HG03439 (cell line): ENCODE measurements around the gene APBB1IP.
A peak's percentile ranks its signal among the peaks of the same experiment; 100 is the strongest.
"Not testable (repeated sequence)": the region's sequence is repeated elsewhere in the genome, so short reads cannot be mapped to it uniquely, and the experiment has no call there.

Source experiments
- ATAC-seq: cut with Tn5 transposase; IDR thresholded peaks from one replicate; pipeline ENCODE4 v1.9.1; 2021; ENCODE audit warnings: mild to moderate bottlenecking, moderate library complexity; ENCODE audit not compliant: unreplicated experiment

The APBB1IP gene, protein sequence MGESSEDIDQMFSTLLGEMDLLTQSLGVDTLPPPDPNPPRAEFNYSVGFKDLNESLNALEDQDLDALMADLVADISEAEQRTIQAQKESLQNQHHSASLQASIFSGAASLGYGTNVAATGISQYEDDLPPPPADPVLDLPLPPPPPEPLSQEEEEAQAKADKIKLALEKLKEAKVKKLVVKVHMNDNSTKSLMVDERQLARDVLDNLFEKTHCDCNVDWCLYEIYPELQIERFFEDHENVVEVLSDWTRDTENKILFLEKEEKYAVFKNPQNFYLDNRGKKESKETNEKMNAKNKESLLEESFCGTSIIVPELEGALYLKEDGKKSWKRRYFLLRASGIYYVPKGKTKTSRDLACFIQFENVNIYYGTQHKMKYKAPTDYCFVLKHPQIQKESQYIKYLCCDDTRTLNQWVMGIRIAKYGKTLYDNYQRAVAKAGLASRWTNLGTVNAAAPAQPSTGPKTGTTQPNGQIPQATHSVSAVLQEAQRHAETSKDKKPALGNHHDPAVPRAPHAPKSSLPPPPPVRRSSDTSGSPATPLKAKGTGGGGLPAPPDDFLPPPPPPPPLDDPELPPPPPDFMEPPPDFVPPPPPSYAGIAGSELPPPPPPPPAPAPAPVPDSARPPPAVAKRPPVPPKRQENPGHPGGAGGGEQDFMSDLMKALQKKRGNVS

GRCh38 chr10:26437637-26438461, at the start of gene APBB1IP:
Gene APBB1IP (plus strand): TSS chr10:26438341. CDS start chr10:26492327, 53,986 bp downstream.
- peak; percentile 56 for ATAC-seq

GRCh38 chr10:26389533-26389932, 48.6 kb upstream of the APBB1IP start:
- no peak for ATAC-seq

DNA sequence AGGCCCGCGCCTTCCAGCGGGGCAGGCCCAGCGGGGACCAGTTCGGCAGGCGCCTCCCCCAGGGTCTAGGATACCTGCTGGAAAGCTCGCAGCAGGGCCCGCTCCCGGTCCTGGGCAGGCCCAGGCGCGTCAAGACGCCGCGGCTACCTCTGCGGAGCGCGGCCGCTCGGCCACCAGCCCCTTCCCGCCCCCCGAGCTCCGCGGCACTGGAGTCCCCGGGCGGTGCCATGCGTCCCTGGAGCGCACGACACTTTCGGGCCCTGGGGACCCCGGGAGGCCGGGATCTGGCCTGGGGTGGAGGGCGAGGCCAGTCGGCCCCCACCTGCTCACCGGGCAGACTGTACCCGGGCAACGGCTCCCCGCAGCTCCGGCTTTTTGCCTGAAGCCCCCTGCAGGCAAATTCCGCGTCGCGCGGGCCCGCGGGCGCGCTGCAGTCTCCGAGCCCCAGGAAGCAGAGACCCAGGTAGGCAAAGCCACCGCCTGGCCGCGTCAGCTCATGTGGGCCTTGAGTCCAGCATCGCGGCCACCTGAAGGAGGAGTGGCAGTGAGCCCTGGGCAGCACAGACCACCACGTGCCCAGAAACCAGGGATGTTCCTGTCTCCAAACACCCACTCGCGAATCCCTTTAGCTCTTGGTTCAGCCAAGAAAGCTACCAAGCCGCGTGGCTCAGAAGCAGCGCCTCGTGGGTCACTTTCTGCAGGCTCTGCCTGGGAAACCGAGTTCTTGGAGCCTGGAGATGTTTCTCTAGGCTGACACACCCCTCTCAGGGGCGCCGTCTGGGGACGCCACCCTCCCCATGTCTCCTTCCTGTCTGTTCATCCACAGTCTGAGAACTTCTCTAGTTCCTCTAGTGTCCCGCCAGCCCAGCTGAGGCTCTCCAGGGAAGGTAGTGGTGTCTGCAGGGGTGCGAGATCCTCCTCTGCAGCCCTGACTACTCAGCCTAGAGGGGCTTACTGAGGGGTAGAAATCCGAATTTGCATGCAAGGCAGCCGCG, 46.1 kb upstream of the APBB1IP start:
- ATAC-seq = no peak

- ATAC-seq = not testable (repeated sequence)
Observed at GRCh38 chr10:26398353-26398752, 39.8 kb upstream of the APBB1IP start.

DNA sequence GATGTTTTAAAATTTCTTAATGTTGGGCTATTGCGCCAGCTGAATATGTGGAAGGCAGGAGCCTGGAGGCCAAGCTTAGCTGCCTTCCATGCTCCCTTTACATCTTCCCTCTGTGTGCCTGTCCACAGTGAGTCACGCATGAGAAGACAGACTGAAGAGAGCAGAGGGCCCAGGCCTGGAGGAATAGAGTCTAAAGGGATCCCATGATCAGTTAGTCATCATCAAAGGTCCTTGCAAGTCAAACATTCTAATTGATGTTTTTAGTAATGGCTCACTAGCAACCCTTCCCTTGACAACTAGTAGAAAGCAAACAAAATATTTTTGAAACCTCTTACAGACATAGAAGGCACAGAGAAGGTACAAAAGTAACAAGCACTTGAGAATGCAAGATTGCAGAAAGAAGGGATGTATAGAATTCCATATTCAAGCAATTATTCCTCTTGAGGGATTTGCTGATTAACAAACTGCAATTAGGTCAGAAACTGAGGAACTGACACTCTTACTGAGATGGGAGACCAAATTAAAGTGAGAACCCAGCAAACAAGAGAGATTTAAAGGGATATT, 30.7 kb upstream of the APBB1IP start:
- no peak for ATAC-seq

DNA sequence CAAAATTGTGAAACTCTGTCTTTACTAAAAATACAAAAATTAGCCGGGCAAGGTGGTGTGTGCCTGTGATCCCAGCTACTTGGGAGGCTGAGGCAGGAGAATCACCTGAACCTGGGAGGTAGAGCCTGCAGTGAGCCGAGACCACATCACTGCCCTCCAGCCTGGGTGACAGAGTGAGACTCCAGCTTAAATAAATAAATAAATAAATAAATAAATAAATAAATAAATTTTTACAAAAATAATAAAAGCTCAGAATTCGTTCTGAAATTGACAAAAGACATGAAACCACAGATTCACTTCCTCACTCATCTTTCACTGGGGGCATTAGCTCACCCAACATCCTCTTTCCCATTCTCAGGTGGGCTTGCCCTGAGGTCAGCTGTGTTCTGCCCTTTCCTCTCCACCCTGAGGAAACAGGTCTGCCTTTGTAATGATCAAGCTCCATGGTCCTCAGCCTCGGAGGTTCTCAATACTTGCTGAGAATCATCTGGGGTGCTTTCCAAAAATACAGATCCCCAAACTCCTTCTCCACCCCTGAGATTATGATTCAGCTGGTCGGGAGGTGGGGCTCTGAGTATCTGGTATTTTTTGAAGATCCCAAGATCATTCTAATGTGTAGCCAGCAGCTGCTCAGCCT, 29.2 kb upstream of the APBB1IP start:
- ATAC-seq = no peak

DNA sequence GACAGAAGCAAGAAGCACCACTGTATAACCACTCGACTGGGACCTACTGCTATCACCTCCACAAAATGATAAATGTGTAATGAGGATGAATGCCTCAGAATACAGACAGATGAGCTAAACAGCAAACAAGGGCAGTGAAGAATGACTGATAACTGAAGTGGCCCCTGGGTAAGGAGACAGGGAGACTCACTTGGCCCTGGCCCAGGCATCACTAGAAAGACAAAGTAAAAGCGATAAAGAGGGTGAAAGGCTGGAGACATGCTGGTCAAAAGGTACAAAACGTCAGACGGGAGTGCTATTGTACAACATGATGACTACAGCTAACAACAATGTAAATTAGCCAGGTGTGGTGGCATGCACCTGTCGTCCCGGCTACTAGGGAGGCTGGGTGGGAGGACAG, 27.8 kb upstream of the APBB1IP start:
- no peak for ATAC-seq

DNA sequence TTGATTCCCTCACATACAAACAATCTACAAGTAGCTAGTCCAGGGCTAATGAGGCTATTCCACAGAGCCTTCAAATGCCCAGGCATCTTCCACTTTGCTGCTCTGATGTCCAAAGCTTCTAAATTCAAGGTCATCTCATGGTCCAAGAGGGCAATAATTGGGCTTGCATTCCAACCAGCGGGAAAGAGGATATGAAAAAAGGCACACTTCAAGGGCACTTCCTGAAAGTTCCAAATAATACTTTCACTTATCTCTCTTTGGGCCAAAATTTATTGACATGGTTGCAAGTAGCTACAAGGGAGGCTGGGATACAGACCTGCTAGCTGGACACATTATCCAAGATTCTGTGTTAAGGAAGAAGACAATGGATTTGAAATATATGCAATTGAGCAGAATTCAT, 25.2 kb upstream of the APBB1IP start:
- no peak for ATAC-seq

DNA sequence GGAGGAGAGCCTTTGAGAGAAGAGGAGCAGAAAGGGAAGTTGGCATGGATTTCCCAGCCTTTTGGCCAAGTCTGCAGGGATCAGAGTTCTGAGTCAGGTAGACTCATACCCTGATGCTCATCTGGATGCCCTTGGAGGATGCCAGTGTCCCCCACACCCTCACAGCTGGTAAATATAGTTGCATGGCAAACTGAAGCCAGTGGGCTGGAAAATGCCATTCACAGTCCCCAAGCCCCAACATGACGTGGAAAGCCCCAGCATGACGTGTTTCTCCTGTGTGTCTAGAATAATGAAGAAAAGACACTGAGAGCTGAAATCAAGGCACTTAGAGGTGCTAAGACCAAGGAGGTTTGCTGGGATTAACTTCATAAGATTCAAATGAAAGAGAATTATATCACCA, 24.8 kb upstream of the APBB1IP start:
- no peak for ATAC-seq

- no peak for ATAC-seq
Observed at GRCh38 chr10:26417136-26417535, 21.0 kb upstream of the APBB1IP start.

GRCh38 chr10:26422977-26423376, 15.2 kb upstream of the APBB1IP start:
- ATAC-seq = no peak

DNA sequence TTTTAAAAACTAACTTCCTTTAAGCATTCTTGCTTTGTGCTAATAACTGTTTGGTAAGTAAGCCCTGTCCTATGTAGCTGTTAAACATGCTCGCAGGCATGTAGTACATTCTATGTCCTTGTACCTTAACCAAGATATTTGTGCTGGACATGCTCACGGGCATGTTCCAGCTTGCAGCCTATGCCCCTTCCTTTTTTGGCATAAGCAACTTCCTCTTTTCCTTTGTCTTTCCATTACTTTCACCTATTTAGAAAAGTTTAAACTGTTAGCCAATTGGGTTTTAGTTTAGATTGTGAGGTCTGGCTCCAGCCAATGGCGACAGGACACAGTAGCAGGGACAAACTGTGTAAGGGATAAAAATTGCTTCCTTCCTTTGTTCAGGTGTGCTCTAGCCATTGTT, 14.4 kb upstream of the APBB1IP start:
- no peak for ATAC-seq

DNA sequence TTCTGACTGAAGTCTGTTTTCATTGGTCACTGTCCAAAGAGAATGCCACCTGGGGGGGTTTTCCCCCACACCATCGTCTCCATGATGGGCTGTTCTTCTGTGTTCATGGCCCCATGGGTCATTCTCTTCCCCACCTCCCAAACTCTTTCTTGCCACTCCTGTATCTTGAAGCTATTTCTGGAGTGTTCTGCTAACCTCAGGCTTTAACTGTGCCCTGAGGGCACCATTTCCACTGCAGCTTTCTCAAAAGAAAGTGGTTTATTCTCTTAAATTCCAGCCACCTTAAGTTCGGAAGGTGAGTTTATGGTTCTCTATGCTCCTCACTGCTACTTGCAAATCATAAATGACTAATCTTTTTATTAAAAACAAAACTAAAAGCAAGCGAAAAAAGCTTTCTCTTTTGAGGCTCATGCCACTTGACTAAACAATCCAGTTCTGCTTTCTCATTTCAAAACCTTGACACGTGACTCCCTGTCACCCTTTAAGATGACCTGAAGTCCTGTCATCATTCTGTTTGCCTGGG, 7.4 kb upstream of the APBB1IP start:
- peak; percentile 90 for ATAC-seq

DNA sequence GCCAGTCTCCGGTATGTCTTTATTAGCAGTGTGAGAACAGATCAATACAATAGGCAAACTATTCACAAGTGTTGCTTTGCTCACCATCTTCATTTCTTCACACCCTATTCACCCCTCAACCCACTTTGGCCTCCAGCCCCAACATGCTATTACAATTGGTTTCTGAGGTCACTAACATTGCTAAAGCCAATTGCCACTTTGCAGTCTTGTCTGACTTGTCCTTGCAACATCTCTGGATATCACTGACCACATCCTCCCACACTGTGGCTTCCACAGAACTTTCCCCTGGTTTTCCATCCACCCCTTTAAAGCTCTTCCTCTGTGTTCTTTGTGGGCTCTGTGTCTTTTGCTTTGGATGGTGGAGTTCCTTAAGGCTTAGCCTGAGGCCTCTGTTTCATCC, 5.2 kb upstream of the APBB1IP start:
- no peak for ATAC-seq

- ATAC-seq = no peak
Observed at GRCh38 chr10:26435852-26436251, 2.3 kb upstream of the APBB1IP start.

DNA sequence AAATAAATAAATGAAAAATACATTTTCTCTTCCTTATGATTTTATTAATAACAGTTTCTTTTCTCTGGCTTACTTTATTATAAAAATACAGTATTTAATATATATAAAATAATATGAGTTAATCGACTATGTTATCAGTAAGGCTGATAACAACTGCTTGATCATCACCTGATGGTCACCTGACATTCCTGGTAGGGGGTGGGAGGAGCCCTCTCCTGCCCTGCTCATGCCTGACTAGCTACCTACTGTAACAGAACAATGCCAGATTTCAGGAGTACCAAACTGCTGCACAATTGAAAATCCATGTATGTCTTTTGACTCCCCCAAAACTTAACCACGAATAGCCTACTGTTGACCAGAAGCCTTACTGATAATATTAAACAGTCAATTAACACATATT, 1.3 kb upstream of the APBB1IP start:
- ATAC-seq = no peak

DNA sequence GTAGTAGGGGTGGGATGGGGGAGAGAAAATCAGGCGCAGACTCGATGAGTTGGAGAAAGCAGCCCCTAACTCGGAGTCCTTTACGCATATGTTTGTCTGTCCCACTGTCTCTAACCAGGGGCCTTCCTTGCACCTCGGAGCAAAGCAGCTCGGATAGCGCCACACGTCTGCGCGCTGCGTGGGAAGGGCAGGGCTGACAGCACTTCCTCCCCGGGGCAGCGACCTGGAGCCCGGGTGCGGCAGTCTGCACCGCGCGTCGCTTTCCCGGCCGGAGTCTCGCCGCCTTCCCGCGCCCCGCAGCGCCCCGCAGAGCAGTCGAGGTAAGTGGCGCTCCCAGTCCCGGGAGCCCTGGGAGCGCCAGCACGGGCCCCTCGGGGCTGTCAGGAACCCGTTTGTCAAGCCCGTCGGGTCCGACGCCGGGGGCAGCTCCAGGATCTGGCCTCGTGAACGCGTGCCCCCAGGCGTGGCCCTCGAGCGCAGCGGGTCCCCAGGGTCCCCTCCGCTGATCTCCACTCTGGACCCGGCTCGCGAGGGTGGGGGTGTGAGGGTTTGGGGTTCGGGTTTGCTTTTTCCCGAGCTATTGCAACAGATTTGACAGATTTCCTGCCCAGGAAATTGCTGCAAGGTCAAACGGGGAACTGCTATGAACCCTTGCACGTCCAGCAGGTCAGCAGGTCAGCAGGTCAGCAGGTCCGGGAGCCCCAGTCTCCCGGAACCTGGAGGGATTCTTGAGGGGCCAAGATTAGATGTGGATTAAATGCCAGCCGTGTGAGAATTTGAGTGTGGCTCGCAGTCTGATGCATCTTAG, 597 bp downstream of the APBB1IP start:
- peak; percentile 52 for ATAC-seq

DNA sequence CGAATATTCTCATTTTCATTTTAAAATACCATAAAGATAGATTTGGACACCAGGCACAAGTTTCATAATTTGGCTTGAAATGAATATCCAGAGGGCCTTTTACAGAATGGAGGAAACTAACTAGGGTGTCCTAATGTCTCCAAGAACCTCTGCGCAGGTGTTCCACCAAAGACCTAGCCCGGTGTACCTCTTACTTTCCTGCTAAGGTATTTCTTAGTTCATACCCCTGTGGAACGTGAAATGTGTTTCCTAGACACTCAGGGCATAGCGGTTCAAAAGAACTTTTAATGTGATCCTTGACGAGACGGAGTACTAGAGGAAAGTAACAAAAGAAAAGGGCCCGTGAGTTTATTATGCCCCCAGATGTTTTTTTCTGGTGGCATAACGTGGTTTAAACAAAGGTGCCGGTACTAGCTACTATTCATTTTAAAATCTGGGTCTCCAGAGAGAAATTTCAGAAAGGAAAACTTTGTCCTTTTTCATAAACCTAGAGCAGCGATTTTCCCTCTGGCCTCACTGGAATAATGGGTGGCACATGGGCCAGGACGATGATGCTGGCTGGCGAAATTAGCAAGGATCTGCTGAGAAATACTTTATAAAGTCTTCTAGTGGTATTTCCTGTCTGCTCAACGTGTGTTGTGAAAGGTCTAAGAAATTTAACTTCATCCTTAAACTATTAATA, 1.4 kb downstream of the APBB1IP start:
- ATAC-seq = no peak
